NCI-H446 treated with DMSO at 0.1 percent for 48 hours (cell line): ENCODE data around the gene CA4.

Experiments used
- DNase-seq: peaks from one replicate; lab custom pipeline; 2025; lab: John Stamatoyannopoulos, UW

The CA4 gene

DNA sequence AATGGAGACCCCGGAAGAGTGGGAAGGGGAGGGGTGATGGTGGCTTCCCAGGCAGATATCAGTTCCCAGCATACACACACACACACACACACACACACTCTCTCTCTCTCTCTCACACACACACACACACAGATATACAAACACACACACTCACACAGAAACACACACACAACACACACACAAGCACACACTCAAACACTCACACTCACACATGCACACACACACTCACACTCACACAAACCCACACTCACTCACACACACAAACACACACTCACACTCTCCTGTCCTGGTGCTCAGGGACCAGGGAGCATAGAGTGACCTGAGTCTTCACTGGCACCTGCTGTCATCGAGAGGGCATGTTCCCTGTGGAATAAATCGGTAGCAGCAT lies 5.6 kb downstream of the CA4 start:
- no peak for DNase-seq

DNA sequence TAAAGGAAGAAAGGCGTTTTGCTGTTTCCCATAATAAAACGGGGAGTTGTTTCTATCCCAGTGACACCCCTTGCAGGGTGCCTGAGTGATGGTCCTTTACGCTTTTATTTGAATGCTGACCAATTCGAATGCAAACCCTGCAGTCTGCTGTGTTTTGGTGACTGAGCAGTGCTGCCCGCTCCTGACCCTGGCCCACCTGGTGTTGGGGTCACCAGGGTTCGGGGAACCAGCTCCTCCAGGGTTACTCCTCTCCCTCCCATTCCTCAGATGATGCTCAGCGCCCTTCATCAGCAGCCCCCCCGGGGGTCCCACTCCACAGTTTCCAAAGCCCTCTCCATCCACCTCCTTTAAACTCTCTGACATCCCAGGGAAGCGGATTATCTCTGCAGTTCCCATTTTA lies 6.0 kb downstream of the CA4 start:
- DNase-seq, result no peak

DNA sequence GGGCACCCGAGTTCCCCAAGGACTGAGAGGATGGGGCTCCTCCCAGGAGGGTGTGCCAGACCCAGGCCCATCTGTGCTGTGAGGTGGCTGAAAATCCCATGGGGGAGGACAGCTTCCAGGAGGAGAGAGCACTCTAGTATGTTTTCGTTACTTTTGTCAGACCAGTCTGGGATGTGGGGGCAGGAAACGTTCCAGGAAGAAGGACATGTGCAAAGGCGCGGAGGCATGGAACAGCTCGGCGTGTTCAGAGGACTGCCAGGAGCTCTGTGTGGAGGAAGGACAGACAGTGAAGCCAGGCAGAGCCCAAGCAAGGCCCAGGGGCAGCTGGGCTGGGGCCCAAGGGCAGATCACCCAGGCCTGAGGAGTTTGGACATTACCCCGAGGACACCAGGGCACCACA lies 7.0 kb downstream of the CA4 start:
- DNase-seq, result no peak

DNA sequence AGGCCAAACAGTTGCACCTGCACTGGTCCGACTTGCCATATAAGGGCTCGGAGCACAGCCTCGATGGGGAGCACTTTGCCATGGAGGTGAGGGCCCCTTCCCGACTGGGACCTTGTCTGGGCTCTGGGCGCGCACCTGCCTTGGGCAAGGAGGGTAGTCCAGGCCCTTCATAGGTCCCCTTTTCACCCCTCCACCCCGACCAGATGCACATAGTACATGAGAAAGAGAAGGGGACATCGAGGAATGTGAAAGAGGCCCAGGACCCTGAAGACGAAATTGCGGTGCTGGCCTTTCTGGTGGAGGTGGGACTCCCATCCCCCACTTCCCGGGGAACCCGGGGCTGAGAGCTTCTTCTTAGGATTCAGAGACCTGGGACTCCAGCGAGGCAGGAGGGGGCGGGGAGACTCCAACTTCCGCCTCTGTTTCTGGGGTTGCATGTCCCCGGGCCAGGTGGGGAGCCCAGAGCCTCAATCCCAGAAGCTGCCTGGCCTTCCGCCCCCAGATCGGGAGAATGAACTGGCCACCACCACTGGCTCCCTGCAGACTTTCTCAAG lies 7.8 kb downstream of the CA4 start:
- no peak for DNase-seq

DNA sequence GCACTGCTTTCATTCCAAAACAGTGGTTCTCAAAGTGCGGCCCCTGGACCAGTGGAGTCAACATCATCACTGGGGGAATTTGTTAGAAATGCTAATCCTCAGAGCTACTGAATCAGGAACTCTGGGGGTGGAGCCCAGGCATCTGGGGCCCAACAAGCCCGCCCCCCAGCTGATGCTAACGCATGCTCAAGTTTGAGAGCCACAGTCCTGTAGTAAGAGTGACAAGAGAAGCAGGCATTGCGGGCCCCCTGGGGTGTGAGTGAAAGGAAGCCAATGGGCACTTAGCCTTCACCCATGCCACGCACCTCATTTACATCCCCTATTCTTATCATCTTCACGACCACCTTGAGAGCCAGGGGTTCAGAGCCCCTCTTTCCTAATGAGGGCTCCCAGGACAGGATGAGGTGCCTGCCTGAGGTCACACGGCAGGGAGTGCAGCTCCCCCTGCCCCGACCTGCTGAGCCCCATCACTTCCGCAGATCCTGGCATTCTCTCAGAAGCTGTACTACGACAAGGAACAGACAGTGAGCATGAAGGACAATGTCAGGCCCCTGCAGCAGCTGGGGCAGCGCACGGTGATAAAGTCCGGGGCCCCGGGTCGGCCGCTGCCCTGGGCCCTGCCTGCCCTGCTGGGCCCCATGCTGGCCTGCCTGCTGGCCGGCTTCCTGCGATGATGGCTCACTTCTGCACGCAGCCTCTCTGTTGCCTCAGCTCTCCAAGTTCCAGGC lies 9.1 kb downstream of the CA4 start:
- no peak for DNase-seq

DNA sequence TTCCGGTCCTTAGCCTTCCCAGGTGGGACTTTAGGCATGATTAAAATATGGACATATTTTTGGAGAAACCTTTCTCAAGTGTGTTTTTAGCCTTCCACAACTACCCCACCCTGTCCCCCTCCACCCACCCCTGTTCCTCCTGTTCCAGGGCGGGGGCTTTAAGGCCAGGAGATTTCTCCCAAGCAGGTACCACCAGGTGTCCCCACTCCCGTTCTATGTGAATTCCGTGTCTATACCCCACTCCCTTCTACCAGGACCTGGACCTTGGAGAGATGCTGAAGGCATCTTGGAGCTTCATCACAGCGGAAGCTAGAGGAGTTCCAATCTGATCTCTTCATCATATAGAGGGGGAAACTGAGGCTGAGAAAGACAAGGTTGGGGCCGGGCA lies 9.7 kb downstream of the CA4 start:
- no peak for DNase-seq

DNA sequence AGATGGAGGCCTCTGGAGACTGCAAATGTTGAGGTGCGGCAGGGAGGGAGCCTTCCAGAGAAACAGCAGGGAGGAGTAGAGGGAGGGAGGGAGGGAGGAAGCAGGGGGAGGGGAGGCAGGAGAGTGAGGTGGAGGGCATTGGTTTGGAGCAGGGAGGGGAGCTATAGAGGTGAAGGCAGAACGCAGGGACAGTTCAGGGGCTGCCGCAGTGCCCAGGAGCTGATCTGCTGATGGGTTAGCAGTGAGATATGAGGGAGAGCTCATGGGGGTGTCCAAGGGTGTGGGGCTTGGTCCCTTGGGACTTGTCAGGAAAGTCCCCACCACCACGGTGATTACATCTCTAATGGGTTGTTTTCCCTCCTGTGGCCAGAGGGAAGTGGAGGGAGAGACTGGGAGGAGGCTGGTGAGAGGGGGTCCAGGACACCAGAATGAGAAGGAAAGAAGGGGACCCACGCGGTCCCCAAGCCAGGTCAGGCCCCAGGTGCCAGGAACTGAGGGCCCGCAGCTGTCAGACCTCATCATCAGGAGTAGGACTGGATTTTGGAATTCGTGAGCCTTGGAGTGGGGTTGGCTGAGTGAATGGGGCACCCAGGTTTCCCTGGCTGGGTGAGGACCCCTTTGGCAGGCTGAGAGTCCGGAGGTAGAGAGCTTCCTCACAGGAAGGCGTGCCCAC lies 11.2 kb downstream of the CA4 start:
- no peak for DNase-seq

DNA sequence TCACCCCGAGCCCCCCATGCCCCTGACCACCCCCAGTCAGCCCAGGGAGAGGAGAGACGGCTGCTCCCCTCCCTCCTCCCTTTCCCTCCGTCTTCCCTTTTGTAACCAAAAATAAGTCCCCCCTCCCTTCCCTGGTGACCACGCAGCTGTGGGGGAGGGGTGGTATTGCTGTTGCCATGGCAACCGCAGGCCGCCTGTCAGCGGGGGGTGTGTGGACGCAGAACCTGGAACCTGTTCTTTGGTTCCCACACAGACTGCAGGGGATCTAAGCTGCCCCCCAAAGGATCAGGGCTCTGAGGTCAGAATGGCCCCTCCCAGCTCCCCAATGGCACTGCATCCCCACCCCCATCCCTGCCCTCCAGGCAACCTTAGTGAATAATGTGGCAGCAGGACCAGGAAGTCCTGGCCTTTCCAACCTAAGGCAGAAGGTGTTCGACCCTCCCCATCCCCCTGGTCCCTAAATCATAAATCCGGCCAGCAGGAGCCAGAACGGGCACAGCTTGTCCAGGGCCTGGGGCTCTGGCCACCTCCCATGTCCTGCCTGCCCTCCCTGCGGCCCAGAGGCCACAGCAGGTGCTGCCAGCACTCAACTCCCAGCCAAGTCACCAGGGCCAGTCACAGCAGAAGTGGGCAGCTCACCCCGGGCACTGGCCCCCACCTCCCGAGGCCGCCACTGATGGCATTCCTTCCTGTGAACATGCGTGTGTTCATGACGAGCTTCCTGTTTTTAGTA lies 12.0 kb downstream of the CA4 start:
- no peak for DNase-seq

DNA sequence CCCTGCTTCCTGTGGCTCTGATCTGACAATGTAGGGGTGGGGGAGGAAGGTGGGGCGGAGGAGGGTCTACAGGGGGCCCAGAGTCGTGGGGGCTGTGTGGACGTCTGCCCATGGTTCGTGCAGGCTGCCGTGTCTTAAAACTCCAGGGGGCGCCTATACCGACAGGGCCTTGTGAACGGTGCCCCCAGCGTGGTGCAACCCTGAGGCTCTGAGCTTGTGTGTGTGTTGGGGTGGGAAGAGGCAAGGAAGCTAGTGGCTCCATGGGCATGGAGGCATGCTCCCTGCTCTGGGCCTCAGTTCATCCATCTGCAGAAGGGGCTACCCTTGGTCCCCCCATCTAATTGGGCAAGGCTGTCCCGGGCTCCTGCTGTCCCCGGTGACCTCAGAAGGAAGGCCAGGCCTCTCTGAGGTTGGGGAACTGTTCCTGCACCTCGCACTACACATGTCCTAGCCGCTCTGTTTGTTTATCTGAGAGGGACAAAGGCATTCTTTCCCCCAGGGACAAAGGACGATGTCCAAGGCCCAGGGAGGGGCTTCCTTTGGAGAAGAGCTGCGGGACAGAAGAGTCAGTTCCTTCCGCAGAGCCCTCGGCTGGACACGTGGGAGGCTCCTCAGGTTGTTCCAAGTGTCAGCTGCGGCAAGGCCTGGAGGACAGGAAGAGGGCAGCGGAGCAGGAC lies 13.5 kb downstream of the CA4 start:
- no peak for DNase-seq

DNA sequence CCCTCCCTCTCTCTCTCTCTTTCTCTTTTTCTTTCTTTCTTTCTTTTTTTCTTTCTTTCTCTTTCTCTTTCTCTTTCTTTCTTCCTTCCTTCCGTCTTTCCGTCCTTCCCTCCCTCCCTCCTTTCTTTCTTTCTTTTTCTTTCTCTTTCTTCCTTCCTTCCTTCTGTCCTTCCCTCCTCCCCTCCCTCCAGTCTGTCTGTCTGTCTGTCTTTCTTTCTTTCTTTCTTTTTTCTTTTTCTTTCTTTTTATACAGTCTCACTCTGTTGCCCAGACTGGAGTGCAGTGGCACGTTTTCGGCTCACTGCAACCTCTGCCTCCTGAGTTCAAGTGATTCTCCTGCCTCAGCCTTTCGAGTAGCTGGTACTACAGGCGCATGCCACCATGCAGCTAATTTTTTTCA lies 14.4 kb downstream of the CA4 start:
- DNase-seq, result no peak

DNA sequence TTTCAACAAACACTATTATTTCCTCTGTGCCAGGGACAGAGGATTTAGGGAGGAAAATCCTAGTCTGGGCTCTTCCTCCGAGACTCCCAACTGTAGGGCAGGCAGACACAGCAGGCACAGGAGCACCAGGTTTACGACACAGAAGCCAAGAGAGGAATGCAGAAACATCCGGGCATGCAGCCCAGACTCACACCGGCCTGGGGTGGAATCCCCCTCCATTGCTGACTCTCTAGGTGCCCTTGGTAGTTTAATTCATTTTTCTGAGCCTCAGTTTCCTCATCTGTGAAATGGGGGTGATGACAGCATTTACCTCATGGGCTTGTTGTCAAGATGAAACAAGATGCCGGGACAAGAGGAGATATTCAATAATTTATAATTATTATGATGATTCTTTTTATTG lies 14.9 kb downstream of the CA4 start:
- no peak for DNase-seq

DNA sequence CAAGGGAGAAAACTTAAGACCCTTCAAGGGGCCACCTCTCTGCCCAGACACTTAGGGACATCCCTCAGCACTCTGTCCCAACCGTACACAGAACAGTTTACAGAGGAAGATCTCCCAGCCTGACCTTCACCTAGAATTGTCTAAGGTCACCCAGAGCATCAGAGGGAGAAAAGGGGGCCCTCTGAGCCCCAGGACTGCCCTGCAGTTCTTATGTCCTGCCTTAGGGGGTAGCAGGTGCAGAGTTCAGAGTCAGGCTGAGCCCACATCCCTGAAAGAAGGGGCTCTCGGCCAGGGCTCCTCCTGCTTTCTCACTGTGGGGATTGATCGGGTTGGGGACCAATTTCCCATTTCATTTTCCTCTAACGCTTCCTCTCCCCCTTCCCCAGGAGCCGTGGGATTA lies 15.4 kb downstream of the CA4 start:
- no peak for DNase-seq

DNA sequence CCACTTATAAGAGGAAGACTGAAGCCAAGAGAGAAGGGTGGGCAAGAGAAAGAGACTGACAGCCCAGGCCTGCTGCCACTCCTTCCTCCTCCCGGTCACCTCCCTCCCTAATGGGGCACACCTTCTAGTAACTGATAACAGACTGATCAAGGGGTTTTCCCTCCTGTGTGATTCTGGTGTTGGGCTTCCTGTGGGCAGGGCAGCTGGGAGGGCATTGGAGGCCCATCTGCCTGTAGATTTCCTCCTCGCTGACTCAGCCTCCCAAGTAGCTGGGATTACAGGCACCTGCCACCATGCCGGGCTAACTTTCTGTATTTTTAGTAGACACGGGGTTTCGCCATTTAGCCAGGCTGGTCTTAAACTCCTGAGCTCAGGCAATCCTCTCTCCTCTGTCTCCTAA lies 16.2 kb downstream of the CA4 start:
- DNase-seq, result no peak

DNA sequence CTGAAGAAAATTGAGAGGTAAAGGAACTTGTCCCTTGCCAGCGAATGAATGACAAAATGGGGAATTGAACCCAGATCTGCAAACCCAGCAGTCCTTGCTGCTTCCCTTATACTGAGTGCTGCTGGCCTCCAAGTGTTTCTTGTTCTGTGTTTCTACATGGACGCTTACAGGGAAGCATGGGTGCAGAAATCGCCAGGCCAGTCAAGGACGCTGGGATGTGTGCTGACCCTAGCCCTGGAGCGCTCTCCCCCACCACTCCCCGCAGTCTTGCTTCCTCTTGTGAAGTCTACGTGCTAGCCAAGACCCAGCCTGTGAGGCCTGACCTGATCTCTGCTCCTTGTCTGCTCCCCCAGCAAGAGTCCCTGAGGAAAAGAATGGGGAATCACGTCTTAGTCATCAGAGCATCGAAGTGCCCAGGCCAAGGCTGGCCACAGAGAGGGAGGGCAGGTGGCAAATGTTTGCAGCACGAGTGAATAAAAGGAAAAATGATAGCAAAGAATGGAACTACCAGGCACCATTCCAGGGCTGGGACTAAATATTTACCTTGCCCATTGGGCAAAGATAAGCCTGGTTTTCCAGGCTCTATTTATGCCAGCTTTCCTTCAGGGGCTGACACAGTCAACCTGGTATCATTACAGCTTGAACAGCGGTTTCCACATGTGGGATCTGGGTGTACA lies 17.4 kb downstream of the CA4 start:
- DNase-seq, result no peak

DNA sequence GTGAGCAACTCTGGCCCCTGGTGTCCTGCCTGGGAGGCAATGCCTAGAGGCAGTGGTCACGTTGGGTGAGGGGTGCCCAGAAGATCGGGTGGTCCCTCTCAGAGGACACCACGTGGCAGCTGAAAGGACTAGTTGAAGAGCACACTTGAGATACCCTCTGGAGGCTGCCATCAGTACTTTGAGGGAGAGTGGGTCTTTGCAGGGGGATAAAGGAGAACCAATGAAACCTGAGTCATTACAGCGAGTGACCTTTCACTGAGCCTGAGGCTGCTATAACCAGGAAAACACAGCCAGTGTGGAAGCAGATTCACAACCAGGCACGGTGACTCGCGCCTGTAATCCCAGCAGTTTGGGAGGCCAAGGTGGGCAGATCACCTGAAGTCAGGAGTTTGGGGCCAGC lies 18.9 kb downstream of the CA4 start:
- DNase-seq, result no peak

DNA sequence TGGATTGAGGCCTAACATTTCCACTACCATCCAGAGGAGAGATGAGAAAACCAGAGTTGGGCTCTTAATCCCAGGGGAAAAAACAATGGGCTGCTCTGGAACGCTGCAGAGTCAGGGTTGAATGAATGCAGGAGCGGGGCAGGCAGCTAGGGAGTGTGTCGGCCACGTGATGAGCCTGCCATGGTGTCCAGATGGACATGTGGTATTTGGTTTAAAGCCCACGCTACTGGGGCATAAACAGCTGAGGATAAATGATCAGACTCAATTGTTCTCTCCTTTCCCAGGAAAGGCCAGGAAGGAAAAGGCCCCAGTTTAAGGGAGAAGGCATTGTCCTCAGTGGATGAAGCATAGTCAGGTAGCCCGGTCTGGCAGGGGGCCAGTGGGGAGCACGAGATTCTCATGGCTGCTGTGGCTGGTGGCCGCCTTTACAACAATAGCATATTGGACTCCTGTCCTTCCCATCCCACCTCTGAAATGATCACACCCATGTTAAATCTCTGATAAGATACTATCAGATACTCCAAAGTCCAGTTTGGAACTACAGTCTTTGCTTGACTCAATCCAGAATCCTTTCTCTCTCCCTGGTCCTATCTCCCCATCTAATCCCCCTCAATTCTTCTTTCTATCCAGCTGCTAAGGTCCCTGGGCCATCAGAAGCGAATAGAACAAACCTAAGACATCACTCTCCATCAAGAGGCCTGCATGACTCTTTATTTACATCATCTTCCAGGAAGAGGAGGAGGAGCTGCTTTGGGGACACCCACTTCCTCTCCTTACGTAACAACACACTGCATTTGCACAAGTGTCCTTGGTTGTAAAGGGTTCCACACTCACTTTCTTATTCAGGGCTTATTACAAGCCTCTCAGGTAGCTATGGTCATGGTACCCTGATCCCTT lies 20.4 kb downstream of the CA4 start:
- peak; percentile 20 for DNase-seq

DNA sequence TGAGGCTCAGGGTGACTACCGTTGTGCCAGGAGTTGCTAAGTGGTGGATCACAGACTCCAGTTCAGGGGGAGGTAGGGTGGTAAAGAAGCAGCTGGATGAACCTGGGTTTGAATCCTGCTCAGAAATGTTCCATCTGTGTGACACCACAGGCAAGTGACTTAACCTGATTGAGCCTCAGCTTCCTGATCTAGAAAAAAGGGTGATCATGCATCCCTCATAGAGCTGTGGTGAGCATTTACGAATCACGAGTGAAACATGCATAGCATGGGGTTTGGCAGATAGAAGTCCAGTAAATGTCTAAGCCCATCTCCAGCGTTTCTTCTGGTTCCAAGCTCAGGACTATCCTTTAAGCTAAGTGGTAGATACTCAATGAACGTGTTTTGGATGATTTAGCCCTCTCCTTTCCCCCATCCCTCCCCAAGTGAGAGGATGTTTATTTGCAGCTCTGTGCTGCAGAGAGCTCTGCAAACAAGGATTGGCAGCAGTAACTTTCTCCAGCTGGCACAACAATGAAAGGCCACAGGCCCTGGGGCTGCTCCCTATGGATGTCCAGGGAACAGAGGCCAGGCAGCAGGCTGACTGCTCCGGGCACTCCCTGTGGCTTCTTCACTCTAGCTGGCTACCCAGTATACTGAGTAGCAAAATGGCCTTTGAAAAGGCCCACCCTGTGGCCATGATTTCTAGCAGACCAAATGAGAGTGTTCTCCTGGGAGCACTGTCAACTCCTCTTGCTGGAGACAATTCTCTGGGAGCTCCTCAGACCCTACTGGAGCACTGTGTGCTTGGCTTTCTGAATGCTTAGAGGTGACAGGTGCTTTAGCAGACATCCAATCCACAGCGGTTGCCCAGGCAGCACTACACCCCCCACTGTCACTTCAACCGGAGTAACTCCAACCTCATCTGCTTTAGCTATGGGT lies 21.3 kb downstream of the CA4 start:
- no peak for DNase-seq

DNA sequence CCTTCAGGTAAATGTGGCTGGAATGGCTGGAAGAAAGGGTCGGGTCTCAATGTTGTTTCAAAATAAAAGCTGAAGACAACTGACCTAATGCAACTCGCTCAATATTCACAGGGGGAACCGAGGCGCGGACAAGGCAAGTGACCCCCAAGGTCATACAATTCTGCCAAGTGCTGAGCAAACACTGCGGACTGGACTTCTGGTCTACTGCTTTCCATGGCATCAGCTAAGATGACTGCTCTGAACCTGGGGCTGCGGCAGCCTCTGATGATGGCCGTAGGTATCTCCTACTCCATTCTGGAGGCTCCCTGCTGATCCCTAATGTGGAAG lies 21.9 kb downstream of the CA4 start:
- no peak for DNase-seq

DNA sequence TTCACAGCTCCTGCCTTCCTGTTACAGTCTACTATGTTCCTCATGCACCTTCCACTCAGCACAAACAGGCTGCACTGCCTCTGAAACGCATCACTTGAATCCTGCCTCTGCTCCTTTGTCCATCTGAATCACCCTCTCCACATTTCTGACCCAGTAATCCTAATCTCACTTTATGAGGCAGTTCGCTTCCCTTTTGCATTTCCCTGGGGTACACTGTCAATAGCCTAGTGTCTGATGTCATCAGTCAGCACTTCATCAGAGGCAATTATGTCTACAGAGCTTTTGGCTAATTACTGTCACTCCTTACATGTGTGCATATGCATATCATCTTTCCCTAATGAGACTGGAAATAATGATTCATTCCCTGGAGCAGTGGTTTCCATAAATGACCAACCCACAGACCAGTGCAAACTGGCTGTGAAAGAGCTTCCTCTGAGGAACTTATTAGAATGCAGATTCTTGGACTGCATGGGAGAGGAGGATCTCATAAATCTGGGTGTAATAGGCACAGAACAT lies 23.6 kb downstream of the CA4 start:
- DNase-seq, result no peak

DNA sequence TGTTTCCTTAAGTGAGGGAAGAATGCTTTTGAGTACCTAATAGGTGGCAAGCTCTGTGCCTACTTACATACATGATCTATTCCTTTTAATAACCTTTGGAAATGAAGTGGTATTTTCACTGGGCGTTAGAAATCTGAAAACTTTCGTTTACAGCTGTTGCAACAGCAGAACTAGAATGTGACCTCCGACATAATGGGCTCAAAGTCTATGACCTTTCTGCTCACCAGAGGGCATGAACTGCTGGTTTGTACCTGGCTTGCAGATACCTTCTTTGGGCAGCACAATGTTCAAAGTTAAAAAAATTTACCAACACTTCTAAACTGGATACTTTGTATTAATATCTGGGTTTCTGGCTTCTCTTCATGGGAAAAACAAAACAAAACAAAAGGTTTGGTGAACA lies 24.3 kb downstream of the CA4 start:
- DNase-seq, result no peak
